Colonic mucosa (tissue), 4 donors: ENCODE data around the gene OR8B2. TPM values are rescaled to one million over a fixed set of nuclear protein-coding genes. Genes with fewer than 3 reads are reported as not detected.

Source experiments
- DNase-seq: peaks from one replicate; pipeline ENCODE4 v3.0.0-alpha.2; 2020
- H3K27ac ChIP-seq: fragments of 200-600 bp; one replicate; pipeline ENCODE4 v1.8.0; 2021
- H3K27me3 ChIP-seq: fragments of 200-600 bp; one replicate; pipeline ENCODE4 v1.8.0; 2021
- H3K36me3 ChIP-seq: fragments of 200-600 bp; one replicate; pipeline ENCODE4 v1.8.0; 2021
- H3K4me1 ChIP-seq: fragments of 200-600 bp; one replicate; pipeline ENCODE4 v1.8.0; 2021; ENCODE audit warnings: mild to moderate bottlenecking
- H3K4me3 ChIP-seq: fragments of 200-600 bp; one replicate; pipeline ENCODE4 v1.8.0; 2021
- H3K9ac ChIP-seq, 2 donors: one replicate each; pipeline ENCODE4 v1.7.0; 2013; ENCODE audit warnings: control low read depth in 2 of 2, low read depth in 2 of 2, low read length in 2 of 2
- H3K9me3 ChIP-seq: fragments of 200-600 bp; one replicate; pipeline ENCODE4 v1.8.0; 2021
- intact Hi-C: fragments of 100-400 bp; cut with DNase I; formaldehyde crosslinking; loops from one replicate; pipeline ENCODE4 v1.14.1; 2022
- total RNA-seq, 2 donors: library from RNA; stranded (reverse); fragmentation: NEBNext Ultra II Directional in 1 of 2; extraction: Animal tissue kit (Norgen Biotek cat#: 25700) in 1 of 2; gene quantifications; one replicate each; pipeline ENCODE4 v1.2.1, GENCODE V29; 2021
- TF ChIP-seq, protein P1 (sequence below): fragments of 200-600 bp; IDR thresholded peaks from one replicate; pipeline ENCODE4 v1.8.0; 2022; ENCODE audit warnings: antibody characterized with exemption, mild to moderate bottlenecking
- donor health status: healthy.
- donor health status: DM: no; HTN: no; CAD: no.
- donor health status: DM: no; HTN: no; CAD: no.

Gene OR8B2
- total RNA-seq, 2 donors from 2014 or later, result not detected

DNA sequence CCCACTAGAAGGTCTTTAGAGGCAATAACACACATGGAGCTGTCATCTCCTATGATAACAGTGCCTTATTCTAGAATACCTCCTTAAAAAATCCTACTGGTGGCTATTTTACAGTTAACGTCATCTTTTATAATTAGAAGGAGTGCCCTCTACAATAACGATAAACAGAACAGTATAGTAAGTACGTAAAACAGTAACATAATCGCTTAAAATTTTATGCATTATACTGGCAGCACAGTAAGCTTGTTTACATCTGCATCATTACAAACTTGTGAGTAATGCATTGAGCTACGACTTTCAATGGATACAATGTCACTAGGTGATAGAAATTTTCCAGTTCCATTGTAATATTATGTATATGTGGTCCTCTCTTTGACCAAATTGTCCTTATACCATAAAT lies 40.0 kb downstream of the OR8B2 start:
- intact Hi-C loops, result no loop called here
- TF ChIP-seq, protein P1, sequence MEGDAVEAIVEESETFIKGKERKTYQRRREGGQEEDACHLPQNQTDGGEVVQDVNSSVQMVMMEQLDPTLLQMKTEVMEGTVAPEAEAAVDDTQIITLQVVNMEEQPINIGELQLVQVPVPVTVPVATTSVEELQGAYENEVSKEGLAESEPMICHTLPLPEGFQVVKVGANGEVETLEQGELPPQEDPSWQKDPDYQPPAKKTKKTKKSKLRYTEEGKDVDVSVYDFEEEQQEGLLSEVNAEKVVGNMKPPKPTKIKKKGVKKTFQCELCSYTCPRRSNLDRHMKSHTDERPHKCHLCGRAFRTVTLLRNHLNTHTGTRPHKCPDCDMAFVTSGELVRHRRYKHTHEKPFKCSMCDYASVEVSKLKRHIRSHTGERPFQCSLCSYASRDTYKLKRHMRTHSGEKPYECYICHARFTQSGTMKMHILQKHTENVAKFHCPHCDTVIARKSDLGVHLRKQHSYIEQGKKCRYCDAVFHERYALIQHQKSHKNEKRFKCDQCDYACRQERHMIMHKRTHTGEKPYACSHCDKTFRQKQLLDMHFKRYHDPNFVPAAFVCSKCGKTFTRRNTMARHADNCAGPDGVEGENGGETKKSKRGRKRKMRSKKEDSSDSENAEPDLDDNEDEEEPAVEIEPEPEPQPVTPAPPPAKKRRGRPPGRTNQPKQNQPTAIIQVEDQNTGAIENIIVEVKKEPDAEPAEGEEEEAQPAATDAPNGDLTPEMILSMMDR, result no peak
- H3K9me3 ChIP-seq, result no peaks in the 10 kb centered on the region

DNA sequence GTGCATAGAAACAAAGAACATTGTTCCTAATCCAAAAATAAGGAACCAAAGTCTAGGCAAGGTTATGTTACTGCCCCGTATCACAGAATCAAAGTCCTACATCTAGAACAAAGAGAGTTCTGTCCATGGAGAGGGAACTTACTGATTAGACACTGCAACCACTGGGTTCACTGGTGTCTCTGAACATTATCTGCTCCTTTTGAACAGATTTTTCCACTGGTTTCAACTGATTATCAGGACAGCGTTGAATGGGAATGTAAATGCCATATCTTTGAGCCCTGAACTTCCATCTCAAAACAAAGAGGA lies 44.2 kb downstream of the OR8B2 start:
- Histone ChIP-seq H3K9ac (no peak overlapping the region), H3K4me1 (no peaks in the 10 kb centered on the region), H3K4me3 (no peak overlapping the region), H3K27ac (no peak overlapping the region), H3K36me3 (no peaks in the 10 kb centered on the region), H3K27me3 (no peaks in the 10 kb centered on the region), H3K9me3 (no peaks in the 10 kb centered on the region)
- TF ChIP-seq, protein P1, result no peak
- DNase-seq, result no peak
- intact Hi-C loops, result no loop called here

More for the DNA sequence above, 40.0 kb downstream of the OR8B2 start:
- no peaks in the 10 kb centered on the region for H3K27me3 ChIP-seq
- H3K4me1 ChIP-seq, result no peaks in the 10 kb centered on the region
- no peak overlapping the region for H3K4me3 ChIP-seq
- no peak for DNase-seq
- no peak overlapping the region for H3K9ac ChIP-seq
- H3K36me3 ChIP-seq, result no peaks in the 10 kb centered on the region
- no peak overlapping the region for H3K27ac ChIP-seq

DNA sequence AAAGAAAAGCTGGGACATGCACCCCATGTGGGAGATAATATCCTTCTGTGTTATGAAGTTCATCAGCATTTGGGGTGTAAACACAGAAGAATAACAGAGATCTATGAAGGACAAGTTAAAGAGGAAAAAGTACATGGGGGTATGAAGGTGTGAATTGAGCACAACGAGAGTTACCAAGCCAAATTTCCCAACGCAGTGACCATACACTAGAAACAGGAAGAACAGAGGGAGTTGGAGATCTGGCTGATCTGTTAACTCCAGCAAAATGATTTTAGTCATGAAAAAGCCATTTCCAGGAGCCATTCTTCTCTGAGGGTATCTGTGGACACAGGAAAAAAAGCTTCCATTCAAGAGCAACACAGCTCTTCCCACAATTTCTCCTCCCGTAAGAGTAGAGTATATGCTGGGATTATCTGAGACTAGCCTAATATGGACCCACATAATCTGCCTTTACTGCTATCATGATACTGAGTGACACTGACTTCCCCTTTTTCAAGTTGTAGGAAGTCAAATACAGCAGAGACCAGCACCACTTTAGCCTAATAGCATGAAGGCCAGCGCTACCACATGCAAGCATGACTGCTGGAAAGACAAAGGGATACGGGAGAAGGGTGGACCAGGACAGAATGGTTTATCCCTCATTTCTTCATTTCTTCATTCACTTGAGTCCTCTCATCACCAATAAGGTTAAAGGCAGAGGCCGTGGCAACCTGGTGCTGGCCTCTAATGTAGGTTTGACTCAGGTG lies 44.7 kb downstream of the OR8B2 start:
- Histone ChIP-seq H3K27ac (no peak overlapping the region), H3K9ac (no peak overlapping the region), H3K36me3 (no peaks in the 10 kb centered on the region), H3K9me3 (no peaks in the 10 kb centered on the region), H3K4me3 (no peak overlapping the region), H3K4me1 (no peaks in the 10 kb centered on the region), H3K27me3 (no peaks in the 10 kb centered on the region)
- intact Hi-C loops, result no loop called here
- TF ChIP-seq, protein P1, result no peak
- no peak for DNase-seq

Other genes starting within 250 kb of the OR8B2 start
- gene OR10D3, start 201.2 kb downstream of the OR8B2 start, total RNA-seq, result not detected
- not detected for gene OR8G1, start 143.4 kb downstream of the OR8B2 start, total RNA-seq
- gene OR8G5, start 128.1 kb downstream of the OR8B2 start, total RNA-seq, result not detected
- not detected for gene OR8D1, start 70.5 kb downstream of the OR8B2 start, total RNA-seq
- gene OR8D2, start 64.3 kb downstream of the OR8B2 start, total RNA-seq, result not detected
- gene OR8B3, start 14.5 kb upstream of the OR8B2 start, total RNA-seq, result not detected
- not detected for gene OR8B4, start 40.4 kb upstream of the OR8B2 start, total RNA-seq
- not detected for gene OR8B8, start 61.2 kb upstream of the OR8B2 start, total RNA-seq
- not detected for gene OR8B12, start 159.2 kb upstream of the OR8B2 start, total RNA-seq
- not detected for gene OR8A1, start 185.5 kb upstream of the OR8B2 start, total RNA-seq
- gene PANX3, start 226.9 kb upstream of the OR8B2 start, total RNA-seq, result not detected
- gene TBRG1, start 238.4 kb upstream of the OR8B2 start, total RNA-seq, result 10 to 100 TPM; 25.7 to 29.1 TPM